SK-N-DZ (cell line): ENCODE results near the gene RERE.

Experiments used
- DNase-seq: peaks from one replicate; pipeline ENCODE4 v3.0.0-alpha.2; 2015; ENCODE audit warnings: low spot score

RERE gene

DNA sequence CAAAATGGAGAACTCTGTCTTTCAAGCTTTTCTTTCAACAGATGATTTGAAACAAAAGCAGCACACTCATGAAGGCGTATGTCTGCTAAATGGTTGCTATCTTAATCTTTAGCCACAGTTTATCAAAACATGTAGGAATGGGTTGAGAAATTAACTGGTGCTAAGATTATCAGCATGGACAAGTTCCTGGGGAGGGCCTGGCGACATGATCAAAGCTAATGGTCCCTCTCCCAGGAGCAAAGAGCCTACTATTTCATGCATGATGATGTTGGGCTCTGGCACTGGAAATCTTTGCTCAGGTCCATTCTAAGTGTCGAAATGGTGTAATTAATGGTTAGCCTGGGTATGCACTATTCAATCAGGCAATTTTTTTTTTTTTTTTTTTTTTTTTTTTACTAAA is 407.8 kb downstream of the RERE start:
- DNase-seq: no peak

DNA sequence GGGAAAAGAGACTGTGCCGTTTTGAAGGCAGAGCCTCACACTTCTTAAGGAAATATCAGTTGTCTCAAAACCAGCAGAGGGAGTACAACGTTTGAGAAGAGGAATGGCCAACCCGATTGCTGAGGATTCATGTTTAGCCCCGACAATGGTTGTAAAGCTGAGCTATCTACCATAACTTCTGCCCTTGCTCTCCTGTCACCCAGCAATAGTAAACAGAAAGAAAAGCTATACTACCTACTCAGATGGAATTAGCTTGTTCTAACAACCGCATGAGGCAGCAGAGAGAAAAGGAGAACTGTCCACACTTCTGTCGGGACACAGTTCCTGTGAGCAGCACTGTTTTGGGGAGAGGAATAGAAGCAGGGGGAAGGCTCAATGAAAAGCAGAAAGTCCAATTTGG is 408.3 kb downstream of the RERE start:
- no peak for DNase-seq

DNA sequence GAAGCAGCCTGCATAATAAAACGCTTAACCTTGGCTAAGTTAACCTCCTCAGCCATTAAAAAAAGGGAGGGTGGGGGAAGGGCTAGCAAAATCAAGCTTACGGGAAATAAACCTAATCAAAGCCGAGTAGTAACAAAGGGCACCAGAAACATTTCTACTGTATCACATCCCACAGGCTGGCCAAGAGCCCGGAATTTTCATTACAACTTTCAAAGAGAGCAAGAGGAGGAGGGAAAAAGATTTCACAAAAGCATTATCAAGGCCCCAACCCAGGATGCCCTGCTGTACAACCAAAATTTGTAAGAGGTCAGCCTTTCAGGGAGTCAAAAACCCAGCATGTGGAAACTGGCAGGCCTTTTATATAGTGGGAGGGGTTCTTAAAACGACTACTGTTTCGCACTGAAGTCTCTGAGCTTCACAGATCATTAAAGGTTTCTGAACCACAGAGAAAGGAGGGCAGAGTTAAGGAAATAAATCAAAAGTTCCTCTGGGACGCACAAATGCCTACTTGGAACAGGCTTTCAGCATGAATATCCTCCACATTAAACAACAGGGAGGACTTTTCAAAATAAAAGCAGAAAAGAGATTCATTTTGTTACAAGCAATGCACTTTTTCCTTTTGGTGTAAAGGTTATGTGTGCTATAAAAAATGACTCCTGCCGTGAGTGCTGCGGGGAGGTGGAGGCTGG is 409.1 kb downstream of the RERE start:
- DNase-seq: no peak

DNA sequence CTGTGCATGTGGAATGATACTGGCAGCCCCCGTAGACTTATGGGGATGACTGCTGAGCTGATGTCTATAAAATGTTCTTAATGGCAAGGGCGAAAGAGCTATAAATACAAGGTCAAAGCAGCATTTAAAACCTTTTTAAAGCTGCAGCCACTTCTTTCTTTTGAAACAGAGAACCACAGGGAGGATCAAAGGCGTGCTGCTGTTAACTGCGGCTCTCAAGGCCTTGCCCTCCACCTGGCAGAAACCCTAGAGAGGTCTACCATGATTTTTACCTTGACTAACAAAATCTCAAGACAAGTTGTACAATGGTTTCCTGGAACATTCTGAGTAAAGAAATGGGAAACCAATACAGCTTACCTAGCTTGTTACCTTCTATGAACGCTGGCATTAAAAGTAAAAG is 409.8 kb downstream of the RERE start:
- no peak for DNase-seq

DNA sequence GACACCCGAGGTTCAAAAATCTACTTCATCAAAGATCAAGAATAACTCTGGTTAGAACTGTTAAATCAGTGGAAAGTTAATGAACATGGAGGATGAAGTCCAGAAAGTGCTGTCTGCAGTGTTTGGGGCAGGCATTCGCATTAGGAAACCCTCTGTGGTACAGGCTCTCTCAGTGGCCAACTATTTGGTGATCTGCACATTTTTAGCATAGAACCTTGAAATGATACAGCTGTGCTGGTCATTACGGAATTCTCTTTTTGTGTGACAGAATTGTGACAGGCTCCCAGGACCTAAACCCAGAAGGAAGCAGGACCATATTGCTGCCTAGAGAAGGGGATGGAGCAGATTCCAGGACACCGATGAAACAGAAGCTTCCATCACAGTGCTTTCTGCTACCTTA is 410.5 kb downstream of the RERE start:
- no peak for DNase-seq

DNA sequence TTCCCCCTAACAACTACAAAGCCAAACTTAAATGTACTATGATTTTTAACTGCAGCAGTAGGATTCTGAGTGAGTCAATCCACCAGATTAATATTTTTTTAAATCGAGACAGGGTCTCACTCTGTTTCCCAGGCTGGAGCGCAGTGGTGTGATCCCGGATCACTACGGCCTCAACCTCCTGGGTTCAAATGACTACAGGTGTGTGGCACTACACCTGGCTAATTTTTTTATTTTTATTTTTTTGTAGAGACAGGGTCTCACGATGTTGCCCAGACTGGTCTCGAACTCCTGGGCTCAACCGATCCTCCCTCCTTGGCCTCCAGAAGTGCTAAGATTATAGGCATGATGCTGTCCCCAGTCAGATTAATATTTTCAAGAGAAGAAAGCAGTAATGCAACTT is 411.4 kb downstream of the RERE start:
- DNase-seq: no peak

DNA sequence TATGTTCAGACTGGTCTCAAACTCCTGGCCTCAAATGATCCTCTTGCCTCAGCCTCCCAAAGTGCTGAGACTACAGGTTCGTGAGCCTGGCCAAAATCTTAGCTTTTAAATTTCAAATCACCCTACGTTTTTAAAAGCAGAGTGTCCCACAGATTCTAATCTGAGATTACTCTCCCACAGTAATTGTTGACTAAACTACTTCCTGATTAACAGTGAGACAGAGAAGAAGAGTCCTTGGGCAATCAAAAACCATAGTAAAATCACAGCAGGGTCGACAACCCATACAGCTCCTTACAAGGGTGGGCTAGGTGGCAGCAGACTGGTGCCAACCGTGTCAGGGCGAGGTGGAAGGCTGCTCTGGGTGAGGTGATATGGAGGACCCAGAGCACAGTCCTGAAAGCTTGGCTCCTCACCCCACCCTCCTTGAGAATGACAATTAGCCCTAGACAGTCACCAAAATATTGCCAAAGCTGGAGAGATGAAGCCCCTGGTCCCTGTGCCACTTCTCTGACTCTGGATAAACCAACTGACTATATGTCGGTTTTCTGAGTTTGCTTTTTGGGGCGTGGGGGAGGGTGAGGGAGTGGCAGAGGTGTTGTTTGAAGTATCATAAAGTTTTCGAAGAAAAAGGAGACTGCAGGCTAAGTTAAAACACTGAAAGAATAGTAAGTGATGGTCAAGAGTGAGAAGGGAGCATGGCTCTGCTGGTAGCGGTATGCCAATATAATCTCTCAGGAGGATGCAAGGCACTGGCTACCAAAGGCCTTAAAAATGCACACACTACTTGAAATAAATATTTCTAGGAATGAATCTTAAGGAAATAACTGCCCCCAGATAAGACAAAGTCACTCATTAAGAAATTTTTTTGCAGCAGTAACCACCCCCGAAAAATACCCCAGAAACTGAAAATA is 412.7 kb downstream of the RERE start:
- DNase-seq: no peak

DNA sequence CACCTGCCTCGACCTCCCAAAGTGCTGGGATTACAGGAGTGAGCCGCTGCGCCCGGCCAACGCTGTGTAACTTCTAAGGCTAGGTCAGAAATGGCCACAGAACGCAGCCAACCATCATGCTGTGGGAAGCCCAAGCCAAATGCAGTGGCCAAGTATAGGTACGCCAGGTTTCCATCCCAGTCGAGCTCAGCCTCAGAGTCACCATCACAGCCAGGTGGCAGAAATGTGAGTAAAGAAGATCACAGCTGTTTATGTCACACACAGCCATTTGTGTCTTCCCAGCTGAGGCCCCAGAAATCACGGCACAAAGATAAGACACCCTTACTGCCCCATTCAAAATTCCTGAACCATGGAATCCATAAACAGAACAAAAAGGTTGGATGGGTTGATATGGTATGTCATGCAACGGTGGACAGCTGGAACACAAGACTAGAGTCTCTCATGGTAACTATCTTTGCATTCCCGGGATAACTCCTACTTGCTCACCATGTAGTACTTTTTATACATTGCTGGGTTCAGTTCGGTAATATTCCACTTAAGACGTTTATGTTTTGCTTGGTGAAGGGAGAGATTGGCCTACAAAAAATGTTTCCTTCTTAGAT is 415.2 kb downstream of the RERE start:
- DNase-seq: no peak

DNA sequence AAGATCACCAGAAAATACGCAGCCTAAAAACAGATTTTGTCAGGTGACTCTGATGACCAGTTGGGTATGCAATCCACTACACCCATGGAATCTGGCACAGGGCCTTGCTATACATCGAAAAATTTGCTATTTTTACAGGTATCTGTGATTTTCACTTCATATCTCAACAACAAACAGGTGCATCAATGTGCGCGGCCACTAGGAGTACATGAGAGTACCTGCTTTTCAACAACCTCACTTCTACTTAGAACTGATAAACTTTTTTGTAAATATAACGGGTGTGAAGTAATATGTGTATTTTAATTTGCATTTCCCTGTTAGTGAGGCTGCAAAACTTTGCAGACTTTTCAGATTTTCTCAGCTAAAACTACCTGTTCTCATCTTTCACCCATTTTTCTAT is 418.8 kb downstream of the RERE start:
- DNase-seq: no peak

DNA sequence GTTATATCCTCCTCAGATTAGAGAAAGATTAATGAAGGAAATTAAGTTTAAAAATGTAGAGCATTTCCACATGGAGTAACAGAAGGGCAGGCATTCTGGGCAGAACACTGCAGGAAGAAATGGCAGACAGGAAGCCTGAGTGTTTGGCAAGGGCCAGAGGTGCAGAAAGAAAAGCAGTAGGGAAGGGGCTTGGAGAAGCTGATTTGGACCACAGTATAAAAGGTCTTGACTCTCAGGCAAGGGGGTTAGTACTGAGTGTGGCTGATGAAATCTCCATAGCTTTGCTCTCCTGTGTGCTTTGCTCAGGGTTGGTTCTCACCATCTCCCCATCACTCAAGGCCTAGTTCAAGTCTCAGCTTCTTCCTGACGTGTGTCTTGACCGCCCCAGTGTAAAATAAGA is 419.4 kb downstream of the RERE start:
- no peak for DNase-seq

DNA sequence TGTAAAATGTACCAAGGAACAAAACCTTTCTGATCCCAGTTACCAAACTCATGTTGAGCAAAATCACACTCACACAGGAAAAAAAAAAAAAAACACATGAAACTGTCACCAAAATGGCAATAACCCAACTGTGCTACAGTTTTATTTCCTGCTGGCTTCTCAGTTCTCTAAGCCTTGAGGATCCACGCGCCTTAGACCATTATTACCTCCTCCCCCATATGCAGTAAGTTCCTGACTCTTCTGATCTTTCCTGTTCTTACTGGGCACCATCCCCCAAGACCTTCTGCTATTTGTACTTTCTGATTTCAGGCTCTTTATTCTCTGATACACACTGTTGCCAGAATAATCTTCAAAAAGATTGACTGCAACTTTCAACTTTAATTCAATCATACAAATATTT is 419.9 kb downstream of the RERE start:
- no peak for DNase-seq

DNA sequence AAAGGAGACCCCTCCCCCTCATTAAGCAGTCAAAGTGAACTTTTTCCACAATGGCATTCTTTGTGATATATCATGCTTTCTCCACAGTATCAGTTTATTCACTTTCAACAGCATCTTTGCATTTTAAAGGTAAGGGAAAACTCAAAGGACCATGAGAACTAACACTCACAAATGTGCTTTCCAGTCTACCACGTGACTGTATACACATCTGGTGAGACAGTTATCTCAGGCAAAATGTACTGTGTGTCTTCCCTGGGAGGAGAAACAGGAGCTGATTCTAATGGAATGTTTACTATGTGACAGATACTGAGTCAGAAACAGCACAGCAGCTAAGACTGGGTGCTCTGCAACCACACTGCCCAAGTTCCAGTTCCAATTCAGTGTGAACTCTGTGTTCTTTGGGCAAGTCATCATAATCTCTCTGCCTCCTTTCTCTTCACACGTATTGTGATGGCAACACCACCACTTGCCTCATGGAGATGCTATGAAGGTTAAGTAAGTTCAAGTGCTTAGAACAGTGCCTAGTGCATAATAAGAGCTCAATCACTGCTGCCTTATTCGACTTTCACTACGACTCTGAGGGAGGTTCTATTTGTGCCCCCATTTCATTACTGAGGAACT is 420.5 kb downstream of the RERE start:
- no peak for DNase-seq

DNA sequence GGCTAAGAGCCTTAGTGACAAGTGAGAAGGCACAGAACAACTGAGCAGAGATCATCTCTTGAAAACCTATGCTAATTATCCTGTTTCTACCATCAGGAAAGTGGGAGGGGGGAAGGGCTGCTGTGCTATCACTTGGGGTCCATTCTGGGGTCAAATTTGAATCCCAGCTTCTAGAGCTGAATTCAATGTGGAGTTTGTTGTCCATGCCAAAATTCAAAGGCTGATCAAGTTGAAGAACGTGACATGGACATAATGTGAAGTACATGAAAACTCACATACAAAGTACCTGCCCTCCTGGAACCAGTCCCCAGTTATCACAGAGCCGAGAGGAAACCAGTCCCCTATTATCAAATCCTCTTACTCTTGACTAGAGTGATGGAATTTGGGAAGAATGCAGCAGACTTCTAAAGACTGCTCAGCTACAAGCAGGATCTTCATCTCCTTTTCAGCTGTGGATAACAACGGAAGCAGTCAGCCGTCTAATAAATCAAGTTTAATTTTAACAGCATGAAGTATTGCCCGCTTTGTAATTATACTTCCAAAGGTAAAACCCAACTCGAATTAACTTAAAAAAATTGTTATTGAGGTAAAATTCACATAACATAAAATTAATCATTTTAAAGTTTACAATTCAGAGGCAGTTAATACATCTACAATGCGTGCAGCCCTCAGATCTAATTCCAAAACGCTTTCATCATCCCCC is 421.2 kb downstream of the RERE start:
- DNase-seq: no peak

DNA sequence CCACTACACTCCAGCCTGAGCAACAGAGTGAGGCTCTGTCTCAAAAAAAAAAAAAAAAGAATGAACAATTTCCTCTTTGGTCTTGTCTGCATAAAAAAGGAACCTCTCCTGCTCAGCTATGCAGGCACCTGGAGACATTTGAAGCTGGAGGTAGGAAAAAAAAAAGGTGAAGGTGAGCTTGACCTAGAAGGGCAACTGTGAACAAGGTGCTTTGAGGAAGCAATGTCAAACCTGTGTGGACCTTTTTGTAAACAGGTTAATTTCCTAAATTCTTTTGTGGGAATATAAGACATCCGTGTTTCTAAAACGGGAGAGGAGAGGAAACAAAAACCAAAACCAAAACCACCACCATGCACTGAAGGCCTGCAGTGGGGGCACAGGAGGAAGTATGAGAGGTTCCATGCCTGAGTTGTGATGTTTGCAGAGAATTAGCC is 422.0 kb downstream of the RERE start:
- DNase-seq: no peak

DNA sequence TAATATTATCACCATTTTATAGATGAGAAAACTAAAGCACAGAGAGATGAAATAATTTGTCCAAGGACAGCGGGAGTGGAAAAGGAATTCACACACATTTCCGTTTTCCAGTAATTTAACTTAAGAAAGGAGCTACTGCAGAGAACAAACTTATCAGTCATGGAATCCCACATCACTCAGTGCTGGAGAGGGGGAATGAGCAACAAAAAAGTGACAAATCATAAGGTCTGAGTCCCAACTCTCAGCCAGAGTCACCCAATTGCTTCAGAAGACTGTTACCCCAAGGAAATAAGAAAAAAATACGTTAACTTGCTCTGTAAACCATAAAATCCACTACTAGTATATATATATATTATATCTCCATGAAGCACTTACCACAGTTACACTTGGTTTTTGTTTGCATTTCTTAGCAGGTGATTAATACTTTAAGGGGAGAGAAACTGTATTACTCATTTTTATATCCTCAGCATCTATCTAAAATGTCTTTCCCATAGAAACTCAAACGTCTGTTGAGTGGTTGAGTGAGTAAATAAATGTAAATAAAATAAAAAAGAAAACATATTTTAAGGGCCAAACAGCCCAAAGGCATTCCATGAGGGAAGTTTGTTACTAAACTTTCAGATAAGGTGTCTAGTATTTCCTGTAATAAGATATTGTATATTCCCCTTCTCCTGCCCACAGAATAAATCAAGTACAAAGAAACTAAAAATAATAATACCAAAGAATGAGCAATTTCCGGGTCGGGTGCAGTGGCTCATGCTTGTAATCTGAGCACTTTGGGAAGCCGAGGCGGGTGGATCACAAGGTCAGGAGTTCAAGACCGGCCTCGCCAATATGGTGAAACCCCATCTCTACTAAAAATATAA is 422.8 kb downstream of the RERE start:
- DNase-seq: no peak

DNA sequence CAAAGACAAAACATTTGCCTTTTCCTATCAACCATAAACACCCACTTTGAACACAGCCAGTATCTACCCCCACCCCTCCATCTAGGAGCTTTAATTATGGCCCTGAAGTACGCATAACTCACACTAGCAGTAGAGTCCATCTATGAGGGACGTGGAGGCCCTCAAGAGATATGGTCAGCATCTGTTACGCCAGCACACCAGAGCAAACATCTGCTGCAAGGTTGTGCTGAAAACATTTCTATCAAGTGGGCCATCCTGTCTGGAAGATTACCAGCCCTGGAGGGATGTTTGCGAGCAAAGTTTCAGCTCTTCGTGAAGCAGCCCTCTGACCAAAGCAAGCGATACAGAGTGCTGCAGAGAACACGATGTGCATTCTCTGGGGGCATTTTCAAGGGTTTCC is 424.9 kb downstream of the RERE start:
- DNase-seq: no peak

DNA sequence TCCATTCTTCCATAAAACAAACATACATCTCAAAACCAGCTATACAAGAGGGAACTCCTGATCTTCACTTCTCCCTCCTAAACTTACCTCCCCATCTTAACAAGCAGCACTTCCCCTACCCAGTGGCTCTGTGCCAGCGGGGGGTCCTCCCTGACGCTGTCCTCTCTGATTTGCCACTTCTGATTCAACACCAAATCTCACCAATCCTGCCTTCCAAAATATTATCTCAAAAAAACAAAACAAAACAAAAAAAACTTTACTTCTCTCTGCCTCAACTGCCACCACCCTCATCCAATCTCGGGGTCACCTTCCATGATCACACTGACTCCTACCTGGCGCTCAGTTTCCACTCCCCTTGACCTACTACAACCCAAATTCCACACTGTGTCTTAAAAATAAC is 426.7 kb downstream of the RERE start:
- no peak for DNase-seq

DNA sequence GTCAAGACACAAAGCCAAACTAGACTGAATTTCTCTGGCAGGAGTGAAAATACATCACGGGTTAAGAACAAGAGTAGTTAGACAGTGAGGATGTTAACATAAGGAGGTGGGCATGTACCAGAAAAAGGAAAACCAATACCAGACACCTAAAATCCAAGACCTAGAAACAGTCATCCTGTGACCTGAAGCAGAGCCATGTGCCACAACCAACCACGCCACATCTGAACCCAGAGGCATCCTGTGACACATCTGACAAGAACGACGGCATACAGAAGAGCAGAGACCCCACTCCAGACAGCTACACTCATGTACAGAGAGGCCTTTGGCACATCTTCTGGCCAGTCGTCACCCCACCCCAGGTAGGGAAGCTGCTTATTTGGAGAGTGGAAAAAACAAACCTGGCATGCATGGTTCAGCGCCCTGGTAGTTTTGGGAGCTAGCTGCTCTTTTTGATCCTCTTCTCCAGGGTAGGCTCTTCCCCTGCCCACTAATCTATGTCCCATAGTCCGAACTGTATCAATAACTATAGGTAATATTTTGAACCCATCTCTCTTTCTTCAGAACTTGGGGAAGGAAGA is 427.4 kb downstream of the RERE start:
- DNase-seq: no peak

DNA sequence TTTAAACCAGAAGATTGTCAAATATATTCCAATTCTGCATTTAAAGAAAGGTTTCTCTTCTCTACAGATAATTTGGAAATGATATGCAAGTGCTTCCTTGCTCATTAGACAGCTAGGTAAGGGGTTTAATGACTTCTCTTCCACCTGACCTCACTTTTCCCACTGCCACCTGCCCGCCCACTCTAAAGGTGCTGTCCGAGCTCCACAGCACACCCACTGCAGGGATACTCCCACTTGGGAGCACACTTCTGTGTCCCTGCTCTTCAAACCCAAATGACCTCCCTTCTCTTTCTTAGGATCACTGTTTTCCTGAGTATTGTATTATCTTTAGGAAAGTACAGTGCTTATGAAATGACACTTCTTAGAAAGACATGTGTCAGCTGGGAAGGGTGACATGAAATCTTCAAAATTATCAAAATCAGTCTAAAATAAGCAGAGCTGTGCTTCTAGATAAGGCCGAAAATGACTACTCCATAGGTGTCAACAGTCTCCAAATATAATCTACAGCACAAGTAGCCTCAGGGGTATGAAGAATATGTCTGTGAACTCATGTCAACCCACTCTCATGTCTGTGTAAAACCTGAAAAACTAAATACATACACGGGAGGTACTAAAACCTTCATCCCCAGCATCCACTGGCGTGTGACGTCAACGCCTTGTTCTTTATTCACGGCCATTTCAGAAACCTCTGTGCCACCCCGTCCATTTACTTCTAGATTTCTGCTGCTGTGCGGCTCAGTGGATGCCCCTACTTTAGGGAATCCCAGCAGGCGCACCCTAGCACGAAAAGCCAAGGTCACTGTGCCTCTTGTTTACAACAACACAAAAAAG is 428.5 kb downstream of the RERE start:
- DNase-seq: no peak
